Measurements from ENCODE around the gene CDC73. TPM values are rescaled to one million over a fixed set of nuclear protein-coding genes. Genes with fewer than 3 reads are reported as not detected.
"Not testable (repeated sequence)": the region's sequence is repeated elsewhere in the genome, so short reads cannot be mapped to it uniquely, and the experiment has no call there.

CDC73 gene
- total RNA-seq, 1 donor from 2014 or later, result 56.0 TPM

DNA sequence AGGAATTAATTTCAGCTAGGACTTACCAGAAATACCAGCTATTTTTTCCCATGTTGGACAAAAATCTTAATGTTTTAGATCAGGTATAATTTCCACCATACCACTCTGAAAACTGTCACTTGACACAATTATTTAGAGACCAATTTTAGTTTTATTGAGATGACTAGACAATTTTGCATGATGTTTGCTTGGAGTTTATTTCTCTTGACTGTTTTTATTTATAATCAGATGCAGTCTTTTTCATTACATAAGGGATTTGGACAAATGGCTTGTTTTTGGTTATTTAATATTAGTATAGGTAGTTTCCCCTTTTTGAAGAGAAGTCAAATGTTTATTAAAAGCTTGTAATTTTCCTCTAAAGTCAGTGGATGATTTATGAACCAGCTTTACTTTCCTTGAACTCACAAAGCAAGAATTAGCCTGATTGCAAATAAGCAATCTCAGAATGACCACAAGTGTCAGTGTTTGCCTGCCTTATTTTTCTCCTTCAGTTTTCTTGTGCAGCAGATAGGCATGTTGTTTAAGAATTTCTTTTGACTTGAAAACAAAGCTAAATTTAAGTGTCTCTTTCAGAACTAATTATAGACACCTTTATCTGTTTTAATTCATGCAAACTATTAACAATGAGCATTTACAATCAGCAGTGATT is 68.4 kb downstream of the CDC73 start:
- peaks cover 30% of the 10 kb centered on the region for H3K36me3 Mint-ChIP-seq (ENCODE audit: low read depth)
- H3K4me3 Mint-ChIP-seq, result no peak overlapping the region
- no peak overlapping the region for H3K27ac Mint-ChIP-seq
- no peak for DNase-seq
- no peaks in the 10 kb centered on the region for H3K27me3 Mint-ChIP-seq
- peaks cover 22% of the 10 kb centered on the region for H3K4me1 Mint-ChIP-seq
- no peaks in the 10 kb centered on the region for H3K9me3 Mint-ChIP-seq
- intact Hi-C loops (cut with micrococcal nuclease), result no loop called here

DNA sequence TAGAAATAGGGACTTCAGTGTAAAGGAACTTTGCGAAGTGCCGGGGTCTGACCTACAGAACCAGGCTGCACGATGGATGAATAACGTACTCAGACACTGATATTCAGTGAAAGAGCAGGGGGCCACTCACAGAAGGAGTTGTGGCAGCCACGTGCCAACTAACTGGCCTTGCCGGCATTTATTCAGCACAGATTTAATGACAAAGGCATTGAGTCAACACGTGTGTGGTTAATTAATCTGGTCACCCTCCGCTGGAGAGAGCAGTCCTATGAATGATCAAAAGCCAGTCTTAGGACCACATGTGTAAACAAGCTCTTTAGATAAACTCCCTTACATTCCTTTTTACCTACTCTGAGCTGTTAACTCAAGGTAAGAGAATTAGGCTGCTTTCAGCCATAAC is 70.8 kb downstream of the CDC73 start:
- Mint-ChIP-seq H3K27me3 (no peaks in the 10 kb centered on the region), H3K4me3 (no peak overlapping the region)
- intact Hi-C loops (cut with micrococcal nuclease), result no loop called here

DNA sequence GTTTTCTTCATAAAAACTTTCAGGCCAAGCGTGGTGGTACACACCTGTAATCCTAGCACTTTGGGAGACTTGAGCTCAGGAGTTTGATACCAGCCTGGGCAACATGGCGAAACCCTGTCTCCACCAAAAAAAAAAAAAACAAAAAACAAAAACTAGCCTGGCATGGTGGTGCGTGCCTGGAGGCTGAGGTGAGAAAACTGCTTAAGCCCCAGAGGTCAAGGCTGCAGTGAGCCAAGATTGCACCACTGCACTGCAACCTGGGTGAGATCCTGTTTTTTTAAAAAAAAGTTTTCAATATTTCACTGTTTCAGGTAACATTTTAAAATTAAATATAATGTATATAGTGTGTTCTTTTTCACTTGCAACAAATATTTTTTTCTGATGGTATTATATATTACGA is 78.1 kb downstream of the CDC73 start:
- DNase-seq, result no peak
- Mint-ChIP-seq H3K27me3 (no peaks in the 10 kb centered on the region), H3K9me3 (peaks cover 3% of the 10 kb centered on the region), H3K36me3 (ENCODE audit: low read depth) (peaks cover 28% of the 10 kb centered on the region), H3K27ac (no peak overlapping the region), H3K4me1 (peaks cover 16% of the 10 kb centered on the region), H3K4me3 (no peak overlapping the region)
- intact Hi-C loops (cut with micrococcal nuclease), result no loop called here

More for the DNA sequence above, 70.8 kb downstream of the CDC73 start:
- peaks cover 3% of the 10 kb centered on the region for H3K9me3 Mint-ChIP-seq
- peaks cover 40% of the 10 kb centered on the region for H3K36me3 Mint-ChIP-seq (ENCODE audit: low read depth)
- peaks cover 21% of the 10 kb centered on the region for H3K4me1 Mint-ChIP-seq
- no peak for DNase-seq
- no peak overlapping the region for H3K27ac Mint-ChIP-seq

DNA sequence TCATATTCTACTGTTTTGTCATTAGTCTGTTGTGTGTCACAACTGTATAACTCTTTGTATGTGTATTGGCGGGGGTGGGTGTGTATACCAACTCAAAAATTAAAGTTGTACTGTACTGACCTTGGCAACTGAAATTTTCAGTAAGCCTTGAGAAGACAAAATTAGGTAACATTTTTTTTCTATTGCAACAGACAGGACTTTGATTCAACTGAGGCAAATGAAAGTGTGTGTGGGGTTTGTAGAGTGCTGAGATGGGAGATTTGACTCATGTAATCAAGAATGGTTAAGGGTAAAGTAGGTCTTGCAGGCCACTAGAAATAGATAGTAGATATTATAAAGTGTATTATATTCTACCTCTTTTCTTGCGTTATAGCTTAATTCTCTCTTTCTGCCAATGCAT is 79.2 kb downstream of the CDC73 start:
- Mint-ChIP-seq H3K27me3 (no peaks in the 10 kb centered on the region), H3K4me3 (no peak overlapping the region), H3K4me1 (peaks cover 8% of the 10 kb centered on the region), H3K9me3 (peaks cover 10% of the 10 kb centered on the region), H3K36me3 (ENCODE audit: low read depth) (peaks cover 31% of the 10 kb centered on the region), H3K27ac (no peak overlapping the region)
- intact Hi-C loops (cut with micrococcal nuclease), result no loop called here
- no peak for DNase-seq

DNA sequence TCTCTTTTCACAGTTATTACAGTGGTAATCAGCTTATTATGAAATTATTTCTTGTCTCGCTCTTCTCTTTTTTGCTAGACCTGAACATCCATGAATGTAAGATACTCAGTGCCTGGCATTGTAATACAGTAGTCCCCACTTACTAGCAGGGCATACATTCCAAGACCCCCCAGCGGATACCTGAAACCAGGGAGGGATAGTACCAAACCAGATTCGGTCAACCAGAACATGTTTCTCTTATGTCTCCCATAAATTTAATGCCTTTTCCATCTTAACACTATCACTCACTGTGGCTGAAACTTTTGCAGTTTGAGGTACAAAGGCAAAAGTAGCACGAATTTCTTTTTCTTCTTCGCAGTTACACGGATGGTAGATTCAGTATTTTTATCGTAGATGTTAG is 89.2 kb downstream of the CDC73 start:
- intact Hi-C loops (cut with micrococcal nuclease), result no loop called here
- Mint-ChIP-seq H3K27me3 (no peaks in the 10 kb centered on the region), H3K27ac (peak overlapping the region; percentile 57), H3K4me3 (no peak overlapping the region), H3K4me1 (peaks cover 16% of the 10 kb centered on the region), H3K9me3 (peaks cover 20% of the 10 kb centered on the region), H3K36me3 (ENCODE audit: low read depth) (peaks cover 74% of the 10 kb centered on the region)
- no peak for DNase-seq

DNA sequence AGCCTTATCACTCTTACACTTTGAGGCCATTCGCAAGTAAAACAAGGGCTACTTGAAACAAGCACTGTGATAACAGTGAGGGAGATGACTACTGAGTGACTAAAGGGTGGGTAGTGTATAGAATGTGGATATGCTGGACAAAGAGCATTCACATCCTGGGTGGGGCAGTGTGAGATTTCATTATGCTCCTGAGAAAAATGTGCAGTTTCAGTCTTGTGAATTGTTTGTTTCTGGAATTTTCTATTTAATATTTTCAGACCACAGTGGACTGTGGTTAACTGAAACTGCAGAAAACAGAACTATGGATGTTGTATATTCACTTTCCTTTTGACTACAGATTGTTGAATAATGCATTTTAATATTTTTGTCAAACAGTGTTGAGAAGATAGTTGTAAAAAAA is 89.7 kb downstream of the CDC73 start:
- H3K36me3 Mint-ChIP-seq (ENCODE audit: low read depth), result peaks cover 74% of the 10 kb centered on the region
- H3K27me3 Mint-ChIP-seq, result no peaks in the 10 kb centered on the region
- H3K27ac Mint-ChIP-seq, result no peak overlapping the region
- no peak for DNase-seq
- intact Hi-C loops (cut with micrococcal nuclease), result no loop called here
- H3K9me3 Mint-ChIP-seq, result peaks cover 18% of the 10 kb centered on the region
- H3K4me3 Mint-ChIP-seq, result no peak overlapping the region
- H3K4me1 Mint-ChIP-seq, result peaks cover 16% of the 10 kb centered on the region

DNA sequence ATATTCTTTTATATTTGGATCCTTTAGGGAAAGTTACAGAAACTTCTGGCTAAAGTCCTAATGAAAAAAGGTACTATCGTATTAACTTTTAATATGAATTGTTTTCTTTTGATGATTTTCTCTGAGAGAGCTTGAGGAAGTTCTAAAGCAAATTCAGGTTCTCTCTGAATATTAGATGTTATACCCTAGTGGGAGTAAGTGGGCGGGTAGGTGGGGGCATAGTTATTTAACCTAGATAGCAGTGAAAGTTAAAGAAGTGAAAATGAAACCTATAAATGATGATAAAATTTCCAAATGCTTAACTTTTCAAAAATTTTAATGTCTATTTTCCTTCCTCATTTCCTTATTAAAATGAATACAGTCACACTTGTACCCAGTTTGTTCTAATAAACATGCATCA is 90.8 kb downstream of the CDC73 start:
- H3K27me3 Mint-ChIP-seq, result no peaks in the 10 kb centered on the region
- intact Hi-C loops (cut with micrococcal nuclease), result no loop called here
- H3K4me3 Mint-ChIP-seq, result no peak overlapping the region
- H3K4me1 Mint-ChIP-seq, result peaks cover 16% of the 10 kb centered on the region
- DNase-seq, result no peak
- no peak overlapping the region for H3K27ac Mint-ChIP-seq
- H3K36me3 Mint-ChIP-seq (ENCODE audit: low read depth), result peaks cover 73% of the 10 kb centered on the region
- H3K9me3 Mint-ChIP-seq, result peaks cover 18% of the 10 kb centered on the region

DNA sequence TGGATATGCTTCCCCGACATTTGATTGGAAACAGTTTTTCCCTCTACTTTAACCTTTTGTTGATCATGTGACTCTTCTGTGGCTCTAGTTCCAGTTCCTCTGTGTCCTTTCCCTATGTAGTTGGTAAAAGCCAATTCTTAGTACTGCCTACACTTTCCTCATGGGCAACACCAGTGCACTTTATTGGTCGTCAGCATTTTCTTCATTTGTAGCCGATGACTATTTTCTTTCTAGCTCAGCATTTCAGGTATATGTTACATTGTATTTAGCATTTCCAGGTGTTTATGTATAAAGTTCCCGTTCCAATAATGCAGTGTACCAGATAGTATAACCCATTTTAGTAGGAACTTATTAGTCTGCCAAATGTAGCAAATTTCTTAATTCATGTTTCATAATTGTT is 92.2 kb downstream of the CDC73 start:
- Mint-ChIP-seq H3K27me3 (no peaks in the 10 kb centered on the region), H3K27ac (no peak overlapping the region), H3K9me3 (peaks cover 18% of the 10 kb centered on the region), H3K4me1 (peaks cover 13% of the 10 kb centered on the region), H3K36me3 (ENCODE audit: low read depth) (peaks cover 74% of the 10 kb centered on the region), H3K4me3 (no peak overlapping the region)
- intact Hi-C loops (cut with micrococcal nuclease), result no loop called here
- no peak for DNase-seq

DNA sequence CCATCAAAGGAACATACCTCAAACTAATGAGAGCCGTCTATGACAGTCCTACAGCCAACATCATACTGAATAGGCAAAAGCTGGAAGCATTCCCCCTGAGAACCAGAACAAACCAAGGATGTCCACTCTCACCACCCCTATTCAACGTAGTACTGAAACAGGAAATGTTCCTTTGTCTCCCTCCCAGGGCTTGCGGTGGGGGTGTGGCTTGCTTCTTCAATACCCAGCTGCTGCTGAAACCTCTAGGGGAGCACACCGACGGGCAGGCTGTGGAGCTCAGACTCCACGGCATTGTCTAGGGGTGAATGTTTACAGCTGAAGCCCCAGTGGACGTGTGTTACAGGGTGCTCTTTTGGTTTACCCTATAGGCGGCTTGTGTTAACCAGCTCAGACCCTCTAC is 95.1 kb downstream of the CDC73 start:
- Mint-ChIP-seq H3K27me3 (no peaks in the 10 kb centered on the region), H3K36me3 (ENCODE audit: low read depth) (peaks cover 64% of the 10 kb centered on the region), H3K9me3 (peaks cover 13% of the 10 kb centered on the region), H3K4me3 (no peak overlapping the region), H3K4me1 (no peaks in the 10 kb centered on the region), H3K27ac (no peak overlapping the region)
- intact Hi-C loops (cut with micrococcal nuclease), result no loop called here
- no peak for DNase-seq

DNA sequence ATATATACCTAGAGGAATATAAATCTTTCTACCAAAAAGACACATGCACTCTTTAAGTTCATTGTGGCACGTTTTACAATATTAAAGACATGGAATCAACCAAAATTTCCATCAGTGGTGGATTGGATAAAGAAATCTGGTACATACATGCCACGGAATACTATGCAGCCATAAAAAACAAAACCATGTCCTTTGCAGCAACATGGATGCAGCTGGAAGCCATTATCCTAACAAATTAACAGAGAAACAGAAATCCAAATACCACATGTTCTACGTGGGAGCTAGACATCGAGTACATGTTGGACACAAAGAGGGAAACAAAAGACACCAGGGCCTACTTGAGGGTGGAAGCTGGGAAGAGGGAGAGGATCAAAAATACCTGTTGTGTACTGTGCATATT is 97.6 kb downstream of the CDC73 start:
- Mint-ChIP-seq H3K4me3 (no peak overlapping the region), H3K27me3 (no peaks in the 10 kb centered on the region), H3K27ac (no peak overlapping the region), H3K4me1 (peaks cover 2% of the 10 kb centered on the region), H3K9me3 (peaks cover 8% of the 10 kb centered on the region), H3K36me3 (ENCODE audit: low read depth) (peaks cover 52% of the 10 kb centered on the region)
- no peak for DNase-seq
- intact Hi-C loops (cut with micrococcal nuclease), result no loop called here

DNA sequence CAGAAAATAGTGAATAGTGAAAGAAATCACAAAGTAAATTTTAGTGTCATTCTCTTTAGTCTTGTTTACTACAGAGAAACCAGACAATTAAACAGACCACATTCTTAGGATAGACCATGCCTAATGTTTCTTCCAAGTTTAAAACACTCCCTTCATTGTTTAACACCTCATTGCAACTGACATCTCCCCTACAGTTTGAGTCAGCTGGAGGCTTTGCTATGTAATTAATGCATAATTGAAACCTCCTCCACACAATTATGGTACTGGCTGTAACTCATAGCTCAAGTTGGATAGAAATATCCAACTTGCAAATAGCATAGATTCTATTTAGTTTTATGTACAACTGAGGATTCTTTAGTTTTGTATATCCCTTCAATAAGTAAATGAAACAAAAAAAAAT is 99.8 kb downstream of the CDC73 start:
- no peak for DNase-seq
- Mint-ChIP-seq H3K27ac (no peak overlapping the region), H3K36me3 (ENCODE audit: low read depth) (peaks cover 53% of the 10 kb centered on the region), H3K27me3 (no peaks in the 10 kb centered on the region), H3K4me3 (no peak overlapping the region), H3K9me3 (peaks cover 13% of the 10 kb centered on the region), H3K4me1 (peaks cover 9% of the 10 kb centered on the region)
- intact Hi-C loops (cut with micrococcal nuclease), result no loop called here

DNA sequence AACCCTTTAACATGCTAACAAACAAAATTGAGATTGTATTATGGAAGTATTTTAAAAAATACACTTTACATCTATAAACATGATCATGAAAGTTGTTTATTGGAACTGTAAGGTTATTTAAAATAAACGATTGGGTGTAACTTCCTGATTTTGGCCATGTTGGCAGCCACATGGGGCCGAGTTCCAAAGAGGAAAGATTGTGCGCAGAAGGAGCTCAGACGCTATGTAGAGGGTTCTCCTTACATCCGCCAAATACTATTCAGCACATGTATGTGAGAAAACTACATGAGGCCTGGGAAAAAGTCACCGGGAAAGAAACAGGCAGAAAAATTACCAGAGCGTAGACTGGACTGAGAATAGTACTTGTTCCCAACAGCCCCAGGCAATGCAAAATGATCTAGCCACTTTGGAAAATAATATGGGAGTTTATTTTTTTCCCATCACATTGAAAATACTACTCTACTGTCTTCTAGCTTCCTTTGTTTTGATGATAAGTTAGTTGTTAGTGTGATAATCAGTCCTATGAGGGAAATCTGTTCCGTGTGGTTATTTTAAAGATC is 100.3 kb downstream of the CDC73 start:
- H3K4me3 Mint-ChIP-seq, result no peak overlapping the region
- peaks cover 9% of the 10 kb centered on the region for H3K4me1 Mint-ChIP-seq
- DNase-seq, result no peak
- H3K36me3 Mint-ChIP-seq (ENCODE audit: low read depth), result peaks cover 52% of the 10 kb centered on the region
- peaks cover 13% of the 10 kb centered on the region for H3K9me3 Mint-ChIP-seq
- intact Hi-C loops (cut with micrococcal nuclease), result no loop called here
- no peak overlapping the region for H3K27ac Mint-ChIP-seq
- no peaks in the 10 kb centered on the region for H3K27me3 Mint-ChIP-seq

DNA sequence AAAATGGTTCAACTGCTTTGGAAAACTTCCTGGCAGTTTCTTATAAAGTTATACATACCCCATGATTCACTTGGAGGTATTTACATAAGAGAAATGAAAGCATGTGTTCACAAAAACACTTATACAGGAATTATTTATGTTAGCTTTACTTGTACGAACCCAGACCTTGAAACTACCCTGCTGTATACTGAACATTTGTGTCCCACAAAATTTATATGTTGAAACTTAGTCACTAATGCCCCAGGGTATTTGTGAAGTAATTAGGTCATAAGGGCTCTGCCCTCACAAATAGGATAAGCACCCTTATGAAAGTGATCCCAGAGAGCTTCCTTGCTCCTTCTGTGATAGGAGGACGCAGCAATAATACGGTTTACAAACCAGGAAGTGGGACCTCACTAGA is 107.3 kb downstream of the CDC73 start:
- no peak for DNase-seq
- intact Hi-C loops (cut with micrococcal nuclease), result no loop called here
- H3K36me3 Mint-ChIP-seq (ENCODE audit: low read depth), result peaks cover 34% of the 10 kb centered on the region

DNA sequence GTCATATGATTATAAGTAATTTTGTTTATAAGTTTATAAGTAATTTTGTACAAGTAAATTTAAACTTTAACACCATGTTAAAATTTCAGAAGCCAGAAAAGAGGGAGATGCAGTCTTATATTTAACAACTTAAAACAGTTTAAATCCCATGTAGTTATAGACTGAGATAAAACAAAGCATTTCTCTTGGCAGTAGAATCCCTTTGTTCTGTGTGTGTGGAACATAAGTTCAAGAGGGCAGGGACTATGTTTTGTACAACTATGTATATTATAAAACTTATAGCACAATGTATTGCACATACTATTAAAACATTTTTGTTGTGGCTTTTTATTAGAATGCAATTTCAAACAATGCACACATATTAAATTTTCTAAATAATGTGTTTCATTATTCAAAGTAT is 109.3 kb downstream of the CDC73 start:
- H3K27me3 Mint-ChIP-seq; DNase-seq; H3K27ac Mint-ChIP-seq; H3K4me1 Mint-ChIP-seq; H3K9me3 Mint-ChIP-seq; intact Hi-C loops (cut with micrococcal nuclease); H3K4me3 Mint-ChIP-seq: not testable (repeated sequence)
- peaks cover 28% of the 10 kb centered on the region for H3K36me3 Mint-ChIP-seq (ENCODE audit: low read depth)

More for the DNA sequence above, 107.3 kb downstream of the CDC73 start:
- no peak overlapping the region for H3K4me3 Mint-ChIP-seq
- H3K27ac Mint-ChIP-seq, result no peak overlapping the region
- peaks cover 12% of the 10 kb centered on the region for H3K9me3 Mint-ChIP-seq
- H3K4me1 Mint-ChIP-seq, result peaks cover 7% of the 10 kb centered on the region
- H3K27me3 Mint-ChIP-seq, result no peaks in the 10 kb centered on the region

DNA sequence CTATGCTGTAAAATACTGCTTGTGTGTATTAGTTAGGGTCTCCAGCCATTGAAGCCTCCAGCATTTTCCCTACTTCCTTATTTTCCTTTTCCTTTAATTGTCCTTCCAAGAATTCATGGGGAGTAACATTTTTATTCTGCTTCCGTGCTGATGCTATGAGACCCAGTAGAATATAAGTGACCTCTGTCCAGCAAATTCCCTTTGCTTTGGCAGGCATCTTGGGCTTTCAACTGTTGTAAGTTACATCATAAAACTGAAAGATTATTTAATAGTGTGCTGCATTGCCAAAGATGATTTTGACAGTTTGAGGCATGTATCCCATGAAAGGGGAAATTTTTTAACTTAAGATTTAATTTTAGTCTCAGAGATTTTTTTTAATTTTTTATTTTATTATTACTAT is 112.7 kb downstream of the CDC73 start:
- intact Hi-C loops (cut with micrococcal nuclease), result no loop called here
- no peak for DNase-seq
- Mint-ChIP-seq H3K4me1 (no peaks in the 10 kb centered on the region), H3K9me3 (peaks cover 7% of the 10 kb centered on the region), H3K27me3 (no peaks in the 10 kb centered on the region), H3K27ac (no peak overlapping the region), H3K36me3 (ENCODE audit: low read depth) (peaks cover 39% of the 10 kb centered on the region), H3K4me3 (no peak overlapping the region)

Measured in activated CD4-positive, alpha-beta T cell treated with anti-CD3 and anti-CD28 coated beads, Interleukin-2, amount 10 ng/mL, durations not matched to agents 24 days and 14 days (primary cell).